SK-N-SH (cell line): ENCODE data around the gene GDPD5. TPM values are rescaled to one million over a fixed set of nuclear protein-coding genes. Genes with fewer than 3 reads are reported as not detected.

Source experiments
- CTCF ChIA-PET: fragments of 300-600, 350-600 bp; formaldehyde crosslinking; extraction: SDS; loops from one replicate; lab custom pipeline; 2021; lab: Yijun Ruan, JAX
- POLR2A ChIA-PET: fragments of 350-600 bp; sonication (Branson Sonifier 250); formaldehyde crosslinking; extraction: SDS; loops from one replicate; lab custom pipeline; 2020; ENCODE audit warnings: antibody characterized with exemption, inconsistent platforms; lab: Yijun Ruan, JAX
- DNase-seq: peaks from one replicate; pipeline ENCODE4 v3.0.0; 2012
- H2AFZ ChIP-seq: fragments of 200-600 bp; sonication (generic); 2 replicates; pipeline ENCODE4 v1.8.1; 2016; ENCODE audit warnings: antibody characterized with exemption, mild to moderate bottlenecking, low read depth
- H3F3A ChIP-seq: fragments of 200-600 bp; sonication (generic); replicated peaks from 2 replicates; pipeline ENCODE3; 2016; ENCODE audit warnings: antibody characterized with exemption, mild to moderate bottlenecking; ENCODE audit not compliant: insufficient read depth
- H3K27ac ChIP-seq, 2 experiments: fragments of 200-500 bp in 1 of 2; fragments of 200-600 bp in 1 of 2; sonication (Bioruptor generic) in 1 of 2; sonication (generic), shearing (Covaris generic) in 1 of 2; 2 replicates each; pipeline versions ENCODE4 v1.5.1 to v1.6.1; 2014 to 2016; ENCODE audit warnings: low read depth in 2 of 2, inconsistent platforms in 1 of 2, low read length in 1 of 2, mild to moderate bottlenecking in 1 of 2, mixed read lengths in 1 of 2
- H3K27me3 ChIP-seq: fragments of 200-600 bp; sonication (generic), shearing (Covaris generic); 2 replicates; pipeline ENCODE4 v1.6.1; 2016; ENCODE audit warnings: mixed run types; ENCODE audit not compliant: insufficient read depth
- H3K36me3 ChIP-seq, 2 experiments: fragments of 200-500 bp in 1 of 2; fragments of 200-600 bp in 1 of 2; sonication (Bioruptor generic) in 1 of 2; sonication (generic) in 1 of 2; replicated peaks in 1 of 2; 2 replicates each; pipeline versions ENCODE3 to v1.5.1; 2014 to 2016; ENCODE audit warnings: low read length in 1 of 2, mild to moderate bottlenecking in 1 of 2; ENCODE audit not compliant: insufficient read depth in 2 of 2, control insufficient read depth in 1 of 2
- H3K4me1 ChIP-seq, 2 experiments: fragments of 200-500 bp in 1 of 2; fragments of 200-600 bp in 1 of 2; sonication (Bioruptor generic) in 1 of 2; sonication (generic), shearing (Covaris generic) in 1 of 2; 2 replicates each; pipeline versions ENCODE4 v1.5.1 to v1.6.1; 2014 to 2016; ENCODE audit warnings: low read depth in 1 of 2, low read length in 1 of 2, mixed run types in 1 of 2; ENCODE audit not compliant: insufficient read depth in 2 of 2, control insufficient read depth in 1 of 2
- H3K4me2 ChIP-seq: fragments of 200-600 bp; sonication (generic), shearing (Covaris generic); 2 replicates; pipeline ENCODE4 v1.6.1; 2017; ENCODE audit warnings: mixed run types
- H3K4me3 ChIP-seq, 2 experiments: fragments of 200-500 bp in 1 of 2; fragments of 200-600 bp in 1 of 2; sonication (Bioruptor generic) in 1 of 2; sonication (generic), shearing (Covaris generic) in 1 of 2; 2 replicates each; pipeline versions ENCODE4 v1.5.1 to v1.8.1; 2014 to 2016; ENCODE audit warnings: low read depth in 2 of 2, inconsistent platforms in 1 of 2, low read length in 1 of 2, mild to moderate bottlenecking in 1 of 2, mixed read lengths in 1 of 2, moderate library complexity in 1 of 2
- H3K79me2 ChIP-seq: fragments of 200-600 bp; sonication (generic); 2 replicates; pipeline ENCODE4 v1.8.1; 2017; ENCODE audit warnings: mild to moderate bottlenecking; ENCODE audit not compliant: insufficient read depth
- H3K9ac ChIP-seq: fragments of 200-600 bp; sonication (generic); 2 replicates; pipeline ENCODE4 v1.6.1; 2017; ENCODE audit warnings: mixed run types
- H3K9me2 ChIP-seq: fragments of 200-600 bp; sonication (generic); 2 replicates; pipeline ENCODE4 v1.6.1; 2017; ENCODE audit warnings: mixed run types
- H3K9me3 ChIP-seq: fragments of 200-600 bp; sonication (generic); 2 replicates; pipeline ENCODE4 v1.6.1; 2017; ENCODE audit warnings: mixed run types, mild to moderate bottlenecking, moderate library complexity
- H4K20me1 ChIP-seq: fragments of 200-600 bp; sonication (generic); 2 replicates; pipeline ENCODE4 v1.6.1; 2017; ENCODE audit warnings: mild to moderate bottlenecking, mixed run types; ENCODE audit not compliant: insufficient read depth
- ELF1 ChIP-seq: IDR thresholded peaks from 2 replicates; pipeline ENCODE4 v1.4.0; 2012
- EP300 ChIP-seq, 2 experiments: IDR thresholded peaks; 2 replicates each; pipeline versions ENCODE4 v1.4.0 to v1.6.1; 2012; ENCODE audit warnings: borderline replicate concordance in 1 of 2, low read depth in 1 of 2, low read length in 1 of 2
- FOXJ3 ChIP-seq: sonication (generic); formaldehyde crosslinking; IDR thresholded peaks from 2 replicates; pipeline ENCODE4 v1.5.1; 2020; ENCODE audit warnings: mild to moderate bottlenecking, missing genetic modification reagents
- MAX ChIP-seq: IDR thresholded peaks from 2 replicates; pipeline ENCODE4 v1.4.0; 2012; ENCODE audit warnings: low read depth
- NFIC ChIP-seq: IDR thresholded peaks from 2 replicates; pipeline ENCODE4 v1.4.0; 2012; ENCODE audit warnings: borderline replicate concordance
- RCOR1 ChIP-seq: fragments of 150-350 bp; IDR thresholded peaks from 2 replicates; pipeline ENCODE4 v1.6.1; 2017; ENCODE audit warnings: antibody characterized with exemption, low read length
- TCF12 ChIP-seq: IDR thresholded peaks from 2 replicates; pipeline ENCODE4 v1.4.0; 2012
- TEAD4 ChIP-seq: IDR thresholded peaks from 2 replicates; pipeline ENCODE4 v1.4.0; 2012; ENCODE audit warnings: mild to moderate bottlenecking, borderline replicate concordance; ENCODE audit not compliant: insufficient read depth
- WGBS: methylation state at CpG from one replicate; pipeline ENCODE4 v1.1.6; 2017; ENCODE audit warnings: low lambda C conversion rate; 5-methylcytosine and 5-hydroxymethylcytosine counted together
- polyA plus RNA-seq, 3 experiments: library from polyadenylated mRNA; depleted of rRNA; stranded (reverse); fragments of >200 nt; gene quantifications; 2 replicates each; pipeline ENCODE4 v1.2.3, GENCODE V29; 2012
- TF ChIP-seq, protein P1 (sequence below): fragments of 150-350 bp; IDR thresholded peaks from 2 replicates; pipeline ENCODE4 v1.6.1; 2017; ENCODE audit warnings: antibody characterized with exemption, low read length, low read depth, borderline replicate concordance
- TF ChIP-seq, protein P2 (sequence below): fragments of 150-350 bp; IDR thresholded peaks from 2 replicates; pipeline ENCODE4 v1.6.1; 2016; ENCODE audit warnings: mild to moderate bottlenecking, low read depth, low read length
- TF ChIP-seq, protein P3 (sequence below): IDR thresholded peaks from 2 replicates; pipeline ENCODE4 v1.4.0; 2012; ENCODE audit warnings: low read depth, borderline replicate concordance

GDPD5 gene
- polyA plus RNA-seq, 1 of the 3 experiments (the other 2 are of a cell fraction) = 2.2 TPM

DNA sequence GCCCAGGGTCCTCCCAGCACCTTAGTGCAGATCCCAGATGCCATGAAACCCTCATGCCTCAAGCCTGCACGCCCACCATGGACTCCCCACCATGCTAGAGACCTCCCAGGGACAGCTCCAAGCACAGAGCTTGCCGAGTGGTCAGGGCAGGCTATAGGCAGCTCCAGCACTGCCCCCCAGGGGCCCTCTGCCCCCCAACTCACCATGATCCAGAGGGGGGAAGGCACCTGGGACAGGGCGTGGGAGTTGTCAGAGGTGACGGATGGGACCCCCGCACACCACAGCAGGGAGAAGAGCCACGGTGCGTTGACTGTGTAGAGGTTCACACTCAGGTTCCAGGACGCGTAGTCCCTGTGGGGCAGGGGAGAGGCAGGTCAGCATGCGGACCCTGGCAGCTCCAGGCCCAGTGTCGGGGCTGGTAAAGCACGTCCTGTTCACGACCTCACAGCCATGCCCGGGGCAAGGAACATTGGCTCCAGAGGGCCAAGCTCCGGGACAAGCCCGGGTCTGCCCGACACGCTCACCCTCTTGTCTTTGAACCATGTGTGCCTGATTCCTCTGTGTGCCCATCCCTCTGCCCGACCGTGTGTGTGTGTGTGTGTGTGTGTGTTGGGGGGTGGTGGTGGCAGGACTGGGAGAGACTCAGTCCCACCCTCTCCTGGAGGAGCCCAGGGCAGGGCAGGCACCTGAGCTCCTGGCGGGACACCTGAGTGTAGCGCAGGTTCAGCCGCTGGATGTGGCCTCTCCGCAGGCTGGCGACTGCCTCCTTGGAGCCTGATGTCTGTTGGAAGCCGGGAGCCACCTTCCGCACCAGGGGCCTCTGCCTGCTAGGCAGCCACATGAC is 84.6 kb downstream of the GDPD5 start:
- CTCF ChIA-PET = interaction anchor here (0.7 to 8.5 kb wide), 7 partner anchors 9 to 86 kb away, joined by 3 to 275 read pairs (median 6); partner anchors contain the start of gene GDPD5
- 85% methylated on average over 4 of the region's 27 CpGs for WGBS
- no peak overlapping the region for H3K27ac ChIP-seq

GRCh38 chr11:75439495-75440120 is 86.1 kb downstream of the GDPD5 start:
- H4K20me1 ChIP-seq = no peaks in the 10 kb centered on the region
- H3K27me3 ChIP-seq = no peaks in the 10 kb centered on the region
- TF ChIP-seq, protein P1, sequence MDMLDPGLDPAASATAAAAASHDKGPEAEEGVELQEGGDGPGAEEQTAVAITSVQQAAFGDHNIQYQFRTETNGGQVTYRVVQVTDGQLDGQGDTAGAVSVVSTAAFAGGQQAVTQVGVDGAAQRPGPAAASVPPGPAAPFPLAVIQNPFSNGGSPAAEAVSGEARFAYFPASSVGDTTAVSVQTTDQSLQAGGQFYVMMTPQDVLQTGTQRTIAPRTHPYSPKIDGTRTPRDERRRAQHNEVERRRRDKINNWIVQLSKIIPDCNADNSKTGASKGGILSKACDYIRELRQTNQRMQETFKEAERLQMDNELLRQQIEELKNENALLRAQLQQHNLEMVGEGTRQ = no peak
- TF ChIP-seq TEAD4 (no peak), FOXJ3 (CRISPR knock-in tag) (no peak), EP300 (IDR thresholded peaks at IDR 0.05; ENCODE audit: borderline replicate concordance in 1 of 2, low read depth in 1 of 2, low read length in 1 of 2) (no peak), RCOR1 (no peak), TCF12 (no peak)
- TF ChIP-seq, protein P2, sequence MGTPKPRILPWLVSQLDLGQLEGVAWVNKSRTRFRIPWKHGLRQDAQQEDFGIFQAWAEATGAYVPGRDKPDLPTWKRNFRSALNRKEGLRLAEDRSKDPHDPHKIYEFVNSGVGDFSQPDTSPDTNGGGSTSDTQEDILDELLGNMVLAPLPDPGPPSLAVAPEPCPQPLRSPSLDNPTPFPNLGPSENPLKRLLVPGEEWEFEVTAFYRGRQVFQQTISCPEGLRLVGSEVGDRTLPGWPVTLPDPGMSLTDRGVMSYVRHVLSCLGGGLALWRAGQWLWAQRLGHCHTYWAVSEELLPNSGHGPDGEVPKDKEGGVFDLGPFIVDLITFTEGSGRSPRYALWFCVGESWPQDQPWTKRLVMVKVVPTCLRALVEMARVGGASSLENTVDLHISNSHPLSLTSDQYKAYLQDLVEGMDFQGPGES = no peak
- TF ChIP-seq, all 33 proteins: peak for 0
- Histone ChIP-seq H3K4me2 (no peak overlapping the region), H3K79me2 (no peaks in the 10 kb centered on the region), H3K36me3 (no peaks in the 10 kb centered on the region), H3K4me1 (no peaks in the 10 kb centered on the region), H3K27ac (no peak overlapping the region), H3K9ac (no peak overlapping the region), H2AFZ (no peak overlapping the region), H3K4me3 (no peak overlapping the region), H3F3A (no peaks in the 10 kb centered on the region), H3K9me3 (no peaks in the 10 kb centered on the region), H3K9me2 (no peaks in the 10 kb centered on the region)
- ChIA-PET CTCF (interaction anchor here (0.8 to 8.5 kb wide), 6 partner anchors 14 to 88 kb away, joined by 3 to 275 read pairs (median 6); partner anchors contain the start of gene GDPD5), POLR2A (no interaction called here)
- 57% methylated on average over 5 of the region's 13 CpGs for WGBS
- no peak for DNase-seq

More for the DNA sequence above, 84.6 kb downstream of the GDPD5 start:
- Histone ChIP-seq H3K27me3 (no peaks in the 10 kb centered on the region), H3K9ac (no peak overlapping the region), H3K4me3 (no peak overlapping the region), H4K20me1 (no peaks in the 10 kb centered on the region), H3K4me2 (no peak overlapping the region), H3K9me2 (no peaks in the 10 kb centered on the region), H3K4me1 (peaks cover 0 to 2% of the 10 kb centered on the region in 2 experiments; a peak in 1 of 4 replicates), H3K79me2 (no peaks in the 10 kb centered on the region), H2AFZ (no peak overlapping the region), H3K9me3 (no peaks in the 10 kb centered on the region), H3F3A (no peaks in the 10 kb centered on the region), H3K36me3 (no peaks in the 10 kb centered on the region)
- DNase-seq = no peak
- POLR2A ChIA-PET = interaction anchor here (0.8 kb wide), 1 partner anchor 10 kb away, joined by 3 read pairs; no protein-coding TSS in a partner anchor
- TF ChIP-seq ELF1 = no peak
- no peak for TF ChIP-seq MAX
- TF ChIP-seq, protein P3, sequence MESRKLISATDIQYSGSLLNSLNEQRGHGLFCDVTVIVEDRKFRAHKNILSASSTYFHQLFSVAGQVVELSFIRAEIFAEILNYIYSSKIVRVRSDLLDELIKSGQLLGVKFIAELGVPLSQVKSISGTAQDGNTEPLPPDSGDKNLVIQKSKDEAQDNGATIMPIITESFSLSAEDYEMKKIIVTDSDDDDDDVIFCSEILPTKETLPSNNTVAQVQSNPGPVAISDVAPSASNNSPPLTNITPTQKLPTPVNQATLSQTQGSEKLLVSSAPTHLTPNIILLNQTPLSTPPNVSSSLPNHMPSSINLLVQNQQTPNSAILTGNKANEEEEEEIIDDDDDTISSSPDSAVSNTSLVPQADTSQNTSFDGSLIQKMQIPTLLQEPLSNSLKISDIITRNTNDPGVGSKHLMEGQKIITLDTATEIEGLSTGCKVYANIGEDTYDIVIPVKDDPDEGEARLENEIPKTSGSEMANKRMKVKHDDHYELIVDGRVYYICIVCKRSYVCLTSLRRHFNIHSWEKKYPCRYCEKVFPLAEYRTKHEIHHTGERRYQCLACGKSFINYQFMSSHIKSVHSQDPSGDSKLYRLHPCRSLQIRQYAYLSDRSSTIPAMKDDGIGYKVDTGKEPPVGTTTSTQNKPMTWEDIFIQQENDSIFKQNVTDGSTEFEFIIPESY = no peak
- no peak for TF ChIP-seq NFIC
